CD1c-positive myeloid dendritic cell (primary cell): ENCODE measurements around the gene ATG16L2.
"Not testable (repeated sequence)": the region's sequence is repeated elsewhere in the genome, so short reads cannot be mapped to it uniquely, and the experiment has no call there.

Source experiments
- DNase-seq: peaks from one replicate; pipeline ENCODE4 v3.0.0-alpha.2; 2016; ENCODE audit errors: extremely low spot score

ATG16L2 gene

DNA sequence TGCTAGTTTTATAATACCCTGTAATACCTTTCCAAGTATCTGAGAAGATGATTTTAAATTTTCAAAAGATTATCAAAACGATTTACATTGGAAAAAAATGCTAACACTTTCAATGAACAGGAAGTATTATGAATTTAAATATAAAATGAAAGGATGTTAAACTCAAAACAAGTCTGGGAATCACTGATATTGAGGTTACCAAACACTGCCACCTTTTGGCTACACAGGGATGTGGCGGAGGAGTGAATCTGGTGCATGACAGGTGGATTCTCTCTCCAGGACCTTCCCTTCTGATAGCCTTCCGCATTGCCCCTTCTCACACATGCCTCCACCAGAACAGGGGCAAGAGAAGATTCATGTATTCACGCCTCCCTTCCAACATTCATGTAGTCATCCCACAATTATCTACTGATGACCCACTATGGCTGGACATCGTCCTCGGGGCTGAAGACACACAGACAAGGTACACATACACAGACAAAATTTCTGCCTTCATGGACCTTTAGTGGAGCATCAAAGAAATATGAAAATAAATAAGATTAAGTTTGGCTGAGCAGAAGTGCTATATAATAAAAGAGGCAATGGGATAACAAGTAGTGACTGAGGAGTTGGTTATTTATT is 34.7 kb downstream of the ATG16L2 start:
- peak; percentile 41 for DNase-seq

DNA sequence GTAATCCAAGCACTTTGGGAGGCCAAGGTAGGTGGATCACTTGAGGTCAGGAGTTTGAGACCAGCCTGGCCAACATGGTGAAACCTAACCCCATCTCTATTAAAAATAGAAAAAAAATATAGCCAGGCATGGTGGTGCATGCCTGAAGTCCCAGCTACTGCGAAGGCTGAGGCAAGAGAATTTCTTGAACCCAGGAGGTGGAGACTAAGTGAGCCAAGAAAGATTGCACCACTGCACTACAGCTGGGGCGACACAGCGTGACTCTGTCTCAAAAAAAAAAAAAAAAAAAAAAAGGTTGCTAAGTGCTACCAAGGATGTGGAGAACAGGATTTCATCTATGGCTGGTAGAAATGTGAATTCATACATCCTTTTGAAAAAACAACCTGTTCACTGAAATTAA is 36.6 kb downstream of the ATG16L2 start:
- no peak for DNase-seq

DNA sequence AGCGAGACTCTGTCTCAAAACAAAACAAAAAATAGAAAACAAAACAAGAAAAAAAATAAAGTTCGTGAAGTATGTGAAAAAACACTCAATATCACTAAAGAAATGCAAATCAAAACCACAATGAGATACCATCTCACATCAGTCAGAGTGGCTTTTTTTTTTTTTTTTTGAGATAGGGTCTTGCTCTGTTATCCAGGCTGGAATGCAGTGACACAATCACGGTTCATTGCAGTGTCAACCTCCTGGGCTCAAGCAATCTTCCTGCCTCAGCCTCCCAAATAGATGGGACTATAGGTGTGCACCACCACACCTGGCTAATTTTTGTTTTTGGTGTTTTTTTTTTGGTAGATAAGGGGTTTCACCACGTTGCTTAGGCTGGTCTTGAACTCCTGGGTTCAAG is 37.5 kb downstream of the ATG16L2 start:
- DNase-seq: no peak

DNA sequence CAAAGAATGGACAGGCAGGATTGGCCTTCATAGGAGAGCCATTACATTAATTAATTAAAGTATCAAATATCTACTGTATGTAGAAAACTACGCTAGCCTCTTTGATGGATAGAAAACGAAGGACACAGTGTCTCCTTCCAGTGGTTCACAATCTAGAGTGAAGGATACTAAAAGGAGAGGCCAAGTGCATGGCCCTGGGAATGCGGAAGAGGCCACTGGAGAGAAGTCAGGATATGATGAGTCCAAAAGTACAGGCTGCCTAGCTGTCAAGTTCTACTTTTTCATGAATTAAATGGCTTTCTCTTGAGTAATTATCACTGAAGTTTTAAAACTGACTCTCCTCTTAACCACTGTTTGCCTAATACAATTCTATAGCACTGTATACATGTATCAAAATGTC is 41.9 kb downstream of the ATG16L2 start:
- DNase-seq: no peak

DNA sequence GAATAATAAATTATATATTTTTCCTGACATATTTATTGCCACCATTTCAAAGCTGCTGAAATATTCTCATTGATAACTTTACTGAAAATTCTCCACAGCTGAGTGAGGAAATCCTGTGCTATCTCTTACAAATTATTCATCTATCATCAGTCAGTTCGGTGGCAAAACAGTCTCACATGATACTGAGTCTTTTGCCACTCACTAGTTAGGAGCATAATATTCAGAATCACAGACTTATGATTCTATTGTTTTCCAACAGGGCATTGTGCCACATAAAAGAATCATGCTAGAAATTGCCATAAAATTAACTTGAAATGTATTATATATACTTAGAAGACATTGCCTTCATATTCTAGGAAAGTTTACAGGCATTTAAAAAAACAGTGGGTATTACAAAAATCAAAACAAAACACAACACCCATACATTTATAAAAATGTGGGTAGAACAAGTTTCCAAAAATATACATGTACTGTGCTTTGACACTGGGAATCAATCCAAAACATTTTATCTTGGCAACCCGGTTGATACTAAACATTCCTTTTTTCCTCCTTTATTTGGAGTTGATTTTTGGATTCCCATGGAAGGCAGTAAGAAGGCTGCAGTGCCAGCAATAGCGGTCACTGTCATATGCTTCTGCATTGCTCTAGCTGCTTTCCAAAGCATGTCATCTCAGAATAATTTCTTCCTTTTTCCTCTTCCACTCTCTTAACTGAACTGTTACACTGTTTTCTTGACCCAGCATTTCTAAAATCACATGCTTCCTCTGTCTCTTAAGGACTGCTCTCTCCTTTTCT is 42.5 kb downstream of the ATG16L2 start:
- DNase-seq: no peak

DNA sequence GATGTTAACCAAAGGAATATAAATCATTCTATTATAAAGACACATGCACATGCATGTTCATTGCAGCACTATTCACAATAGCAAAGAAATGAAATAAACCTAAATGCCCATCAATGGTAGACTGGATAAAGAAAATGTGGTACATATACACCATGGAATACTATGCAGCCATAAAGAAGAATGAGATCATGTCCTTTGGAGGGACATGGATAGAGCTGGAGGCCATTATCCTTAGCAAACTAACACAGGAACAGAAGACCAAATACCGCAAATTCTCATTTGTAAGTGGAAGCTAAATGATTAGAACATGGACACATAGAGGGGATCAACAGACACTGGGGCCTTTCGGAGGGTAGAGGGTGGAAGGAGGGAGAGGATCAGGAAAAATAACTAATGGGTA is 44.1 kb downstream of the ATG16L2 start:
- DNase-seq: not testable (repeated sequence)

DNA sequence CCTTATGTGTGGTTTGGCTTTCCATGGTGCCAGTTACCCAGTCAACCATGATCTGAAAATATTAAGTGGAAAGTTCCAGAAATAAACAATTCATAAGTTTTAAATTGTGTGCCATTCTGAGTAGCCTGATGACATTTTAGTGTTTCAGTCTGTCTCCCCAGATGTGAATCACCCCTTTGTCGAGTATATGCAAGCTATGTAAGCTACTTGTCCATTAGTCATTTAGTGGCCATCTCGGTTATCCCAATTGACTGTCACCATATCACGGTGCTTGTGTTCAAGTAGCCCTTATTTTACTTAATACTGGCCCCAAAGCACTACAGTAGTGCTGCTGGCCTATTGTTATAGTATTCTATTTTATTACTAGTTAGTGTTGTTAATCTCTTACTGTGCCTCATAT is 44.9 kb downstream of the ATG16L2 start:
- DNase-seq: no peak

DNA sequence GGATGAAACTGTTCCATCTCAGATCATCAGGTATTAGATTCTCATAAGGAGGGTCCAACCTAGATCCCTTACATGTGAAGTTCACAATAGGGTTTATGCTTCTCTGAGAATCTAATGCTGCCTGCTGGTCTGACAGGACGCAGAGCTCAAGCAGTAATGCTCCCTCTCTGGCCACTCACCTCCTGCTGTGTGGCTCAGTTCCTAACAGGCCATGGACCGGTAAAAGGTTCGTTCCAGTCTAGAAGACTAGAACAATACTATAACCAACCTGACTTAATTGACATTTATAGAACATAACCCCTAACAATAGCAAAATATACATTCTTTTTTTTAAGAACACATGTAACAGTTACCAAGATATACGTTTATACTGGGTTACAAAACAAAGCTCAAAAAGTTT is 45.8 kb downstream of the ATG16L2 start:
- no peak for DNase-seq

DNA sequence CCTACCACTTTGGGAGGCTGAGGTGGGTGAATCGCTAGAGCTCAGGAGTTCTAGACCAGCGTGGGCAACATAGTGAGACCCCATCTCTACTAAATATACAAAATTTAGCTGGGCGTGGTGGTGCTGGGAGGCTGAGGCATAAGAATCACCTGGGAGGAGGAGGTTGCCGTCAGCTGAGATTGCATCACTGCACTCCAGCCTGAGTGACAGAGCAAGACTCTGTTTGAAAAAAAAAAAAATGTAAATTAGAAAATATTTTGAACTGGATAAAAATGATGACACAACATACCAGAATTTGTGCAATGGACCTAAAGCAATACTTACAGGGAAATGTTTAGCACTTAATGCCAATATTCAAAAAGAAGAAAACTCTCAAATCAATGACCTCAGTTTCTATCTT is 46.4 kb downstream of the ATG16L2 start:
- no peak for DNase-seq

DNA sequence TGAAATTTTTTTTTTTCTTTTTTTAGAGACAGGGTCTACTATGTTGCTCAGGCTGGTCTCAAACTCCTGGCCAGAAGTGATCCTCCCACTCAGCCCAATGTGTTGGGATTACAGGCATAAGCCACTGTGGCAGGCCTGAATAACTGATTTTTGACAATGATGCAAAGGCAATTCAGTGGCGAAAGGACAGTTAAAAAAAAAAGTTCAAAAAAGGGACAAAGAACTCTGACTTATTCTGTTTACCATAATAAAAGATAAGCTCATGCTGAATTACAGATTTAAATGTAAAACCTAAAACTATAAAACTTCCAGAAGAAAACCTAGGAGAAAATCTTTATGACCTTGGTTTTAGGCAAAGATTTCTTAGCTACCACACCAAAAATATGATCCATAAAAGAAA is 48.9 kb downstream of the ATG16L2 start:
- DNase-seq: no peak

DNA sequence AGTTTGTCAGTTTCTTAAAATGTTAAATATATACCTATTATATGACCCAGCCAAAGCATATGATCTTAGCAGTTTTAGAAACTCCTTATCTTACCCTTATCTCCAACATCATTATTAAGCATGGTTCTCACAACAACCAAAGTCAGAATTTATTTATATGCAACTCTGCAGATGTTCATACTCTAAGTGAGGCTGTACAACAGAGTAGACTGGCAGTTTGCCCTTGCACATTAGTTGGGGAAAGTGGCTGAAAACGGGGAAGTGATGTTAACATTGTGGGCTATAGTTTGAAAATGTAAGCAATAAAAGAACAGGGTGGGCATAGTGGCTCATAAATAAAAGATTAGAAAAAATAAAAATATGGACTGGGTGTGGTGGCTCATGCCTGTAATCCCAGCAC is 49.7 kb downstream of the ATG16L2 start:
- DNase-seq: no peak

DNA sequence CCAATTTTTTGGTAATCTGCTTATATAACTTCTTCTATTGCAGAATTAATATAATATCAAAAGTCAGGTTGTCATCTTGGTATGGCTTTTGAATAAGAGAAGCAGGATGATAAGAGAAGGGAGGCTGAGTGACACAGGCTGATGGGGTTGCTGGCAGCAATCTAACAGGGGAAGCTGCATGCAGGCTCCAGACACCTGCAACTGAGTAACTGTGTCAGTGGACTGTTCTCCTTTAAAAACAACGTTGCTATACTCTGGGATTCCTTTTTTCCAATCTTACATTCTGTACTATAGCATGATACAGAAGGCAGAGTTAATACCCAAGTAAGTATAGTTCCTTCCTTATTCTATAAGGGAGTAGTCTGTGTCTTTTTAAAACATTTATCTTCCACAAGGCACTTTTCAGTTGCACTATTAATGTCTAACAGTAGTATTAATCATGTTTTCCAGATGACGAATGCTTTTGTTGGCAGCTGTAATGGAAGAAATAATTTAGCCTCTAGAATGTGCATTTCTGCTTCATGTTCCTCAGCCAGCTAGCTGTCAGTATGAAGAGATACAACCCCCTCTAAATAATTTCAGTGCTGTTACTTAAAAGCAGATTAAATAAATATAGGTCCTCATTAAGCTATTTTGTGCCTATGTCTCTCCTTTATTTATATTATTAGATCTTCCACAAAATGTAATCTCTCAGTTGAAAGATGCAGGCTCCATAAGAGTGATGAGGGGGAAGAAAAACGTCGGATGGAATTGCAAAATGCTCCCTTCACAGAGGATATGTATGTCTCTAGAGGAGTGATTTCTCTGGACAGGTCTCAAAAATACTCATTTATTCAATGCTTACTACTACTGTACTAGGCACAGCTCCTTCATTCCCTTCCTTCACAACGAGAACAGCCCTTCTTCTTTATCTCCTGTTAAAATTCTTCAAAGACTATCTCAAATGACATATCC is 50.8 kb downstream of the ATG16L2 start:
- no peak for DNase-seq

DNA sequence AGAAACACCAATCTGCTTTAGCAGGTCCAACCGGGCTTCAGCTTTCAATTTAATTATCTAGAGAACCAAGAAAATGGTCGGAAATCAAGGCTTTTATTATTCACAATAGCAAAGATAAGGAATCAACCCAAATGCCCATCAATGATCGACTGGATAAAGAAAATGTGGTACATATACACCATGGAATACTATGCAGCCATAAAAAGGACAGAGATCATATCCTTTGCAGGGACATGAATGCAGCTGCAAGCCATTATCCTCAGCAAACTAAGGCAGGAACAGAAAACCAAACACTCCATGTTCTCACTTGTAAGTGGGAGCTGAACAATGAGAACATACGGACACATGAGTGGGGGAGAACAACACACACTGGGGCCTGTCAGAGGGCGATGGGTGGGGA is 53.8 kb downstream of the ATG16L2 start:
- no peak for DNase-seq

DNA sequence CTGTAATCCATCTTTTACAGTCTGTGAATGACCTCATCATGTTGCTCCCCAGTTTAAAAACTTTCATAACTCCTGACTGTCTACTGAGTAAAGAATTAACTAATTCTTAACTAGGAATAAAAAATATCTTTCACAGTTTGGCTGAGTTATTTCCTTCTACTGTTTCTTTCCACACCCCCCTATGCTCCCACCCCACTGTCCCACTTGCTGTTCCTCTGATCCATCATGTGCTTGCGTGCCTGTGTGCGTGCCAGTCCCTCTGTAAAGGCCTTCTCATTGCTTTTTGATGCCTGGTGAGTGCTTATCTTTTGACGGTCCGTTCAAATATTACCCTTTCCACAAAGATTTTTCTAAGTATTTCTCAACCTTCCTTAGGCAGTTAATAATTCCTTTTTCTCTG is 55.6 kb downstream of the ATG16L2 start:
- DNase-seq: no peak

DNA sequence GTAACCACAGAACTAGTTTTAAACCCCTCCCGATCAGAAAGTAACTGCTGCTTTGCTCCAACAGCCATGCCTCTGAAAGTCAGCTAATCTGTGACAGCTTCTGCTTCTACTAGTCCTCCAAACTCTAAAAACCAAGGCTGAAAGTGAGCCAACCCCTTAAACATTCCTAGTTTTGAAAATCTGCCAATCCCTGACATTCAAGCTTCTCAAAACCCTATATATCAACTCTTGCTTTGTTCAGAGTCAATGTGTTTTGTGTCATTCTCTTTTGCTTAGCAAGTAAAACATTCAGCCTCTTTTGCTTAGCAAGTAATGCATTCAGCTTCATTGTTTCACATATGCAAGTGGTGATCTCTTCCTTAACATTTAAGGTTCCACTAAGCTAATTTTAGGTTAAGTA is 56.9 kb downstream of the ATG16L2 start:
- no peak for DNase-seq

DNA sequence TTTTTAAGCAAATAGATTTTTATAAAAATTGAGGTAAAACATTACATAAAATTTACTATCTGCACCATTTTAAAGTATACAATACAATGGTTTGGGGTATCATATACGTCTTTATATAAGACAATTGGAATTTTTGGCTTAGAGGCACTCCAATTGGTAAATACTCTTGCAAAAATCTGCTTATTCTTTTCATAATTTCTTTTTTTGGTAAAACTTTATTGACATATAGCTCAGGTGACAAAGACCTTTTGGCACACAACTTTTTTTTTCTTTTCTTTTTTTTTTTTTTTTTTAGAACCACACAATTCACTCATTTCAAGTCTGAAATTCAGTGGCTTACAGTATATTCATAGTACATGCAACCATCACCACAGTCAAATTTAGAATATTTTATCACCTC is 57.8 kb downstream of the ATG16L2 start:
- DNase-seq: no peak

DNA sequence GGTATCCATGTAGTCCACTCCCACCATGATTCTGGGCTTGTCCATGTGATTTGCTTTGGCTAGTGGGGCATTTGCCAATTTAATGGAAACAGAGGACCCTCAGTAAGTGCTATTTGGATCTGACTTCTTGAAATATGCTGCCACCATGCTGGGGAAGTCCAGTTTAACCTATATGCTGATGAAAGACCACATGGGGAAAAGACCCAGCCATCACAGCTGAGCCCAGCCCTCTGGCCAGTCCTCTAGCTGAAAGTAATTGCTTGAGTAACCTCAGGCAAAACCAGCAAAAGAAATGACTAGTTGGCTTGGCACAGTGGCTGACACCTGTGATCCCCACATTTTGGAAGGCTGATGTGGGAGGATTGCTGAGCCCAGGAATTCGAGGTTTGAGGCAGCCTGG is 61.5 kb downstream of the ATG16L2 start:
- no peak for DNase-seq

DNA sequence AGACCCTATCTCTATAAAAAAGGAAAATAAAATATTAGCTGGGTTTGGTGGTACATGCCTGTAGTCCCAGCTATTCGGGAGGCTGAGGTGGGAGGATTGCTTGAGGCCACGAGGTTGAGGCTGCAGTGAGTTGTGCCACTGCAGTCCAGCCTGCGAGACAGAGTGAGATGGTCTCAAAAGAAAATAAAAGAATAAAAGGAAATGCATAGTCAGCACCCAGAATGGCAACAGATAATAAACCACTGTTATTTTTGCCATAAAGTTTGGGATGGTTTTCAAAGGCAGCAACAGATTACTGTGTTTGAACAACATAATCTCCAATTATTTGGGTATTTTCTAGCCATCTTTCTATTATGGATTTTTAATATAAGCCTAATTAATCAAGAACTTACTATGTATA is 61.9 kb downstream of the ATG16L2 start:
- no peak for DNase-seq
